Neural cell (in vitro differentiated cells): ENCODE data around the gene WNT5B.

Experiments
- EP300 ChIP-seq: fragments of 450-650 bp; conservative IDR thresholded peaks from 2 replicates; pipeline ENCODE4 v1.6.1; 2014; ENCODE audit warnings: antibody characterized with exemption, mild to moderate bottlenecking, moderate library complexity; ENCODE audit not compliant: poor library complexity, severe bottlenecking
- EZH2 ChIP-seq: fragments of 200-600, 300-800 bp; shearing (Covaris generic), sonication (generic); IDR thresholded peaks from 2 replicates; pipeline ENCODE4 v1.6.1; 2014; ENCODE audit warnings: antibody characterized with exemption, low read length, borderline replicate concordance, mild to moderate bottlenecking; ENCODE audit not compliant: insufficient read depth, poor library complexity, severe bottlenecking
- POLR2AphosphoS5 ChIP-seq: IDR thresholded peaks from 2 replicates; pipeline ENCODE4 v1.6.1; 2012
- SMC3 ChIP-seq: fragments of 450-650 bp; conservative IDR thresholded peaks from 2 replicates; pipeline ENCODE4 v1.6.1; 2014; ENCODE audit warnings: antibody characterized with exemption, mild to moderate bottlenecking, moderate library complexity; ENCODE audit not compliant: poor library complexity
- TF ChIP-seq, protein P1 (sequence below): fragments of 450-650 bp; IDR thresholded peaks from 2 replicates; pipeline ENCODE4 v1.5.1; 2014; ENCODE audit warnings: antibody characterized with exemption, mild to moderate bottlenecking, moderate library complexity; ENCODE audit not compliant: poor library complexity, severe bottlenecking

DNA sequence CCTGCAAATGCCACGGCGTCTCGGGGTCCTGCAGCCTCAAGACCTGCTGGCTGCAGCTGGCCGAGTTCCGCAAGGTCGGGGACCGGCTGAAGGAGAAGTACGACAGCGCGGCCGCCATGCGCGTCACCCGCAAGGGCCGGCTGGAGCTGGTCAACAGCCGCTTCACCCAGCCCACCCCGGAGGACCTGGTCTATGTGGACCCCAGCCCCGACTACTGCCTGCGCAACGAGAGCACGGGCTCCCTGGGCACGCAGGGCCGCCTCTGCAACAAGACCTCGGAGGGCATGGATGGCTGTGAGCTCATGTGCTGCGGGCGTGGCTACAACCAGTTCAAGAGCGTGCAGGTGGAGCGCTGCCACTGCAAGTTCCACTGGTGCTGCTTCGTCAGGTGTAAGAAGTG is 16.8 kb downstream of the WNT5B start:
- TF ChIP-seq, protein P1, sequence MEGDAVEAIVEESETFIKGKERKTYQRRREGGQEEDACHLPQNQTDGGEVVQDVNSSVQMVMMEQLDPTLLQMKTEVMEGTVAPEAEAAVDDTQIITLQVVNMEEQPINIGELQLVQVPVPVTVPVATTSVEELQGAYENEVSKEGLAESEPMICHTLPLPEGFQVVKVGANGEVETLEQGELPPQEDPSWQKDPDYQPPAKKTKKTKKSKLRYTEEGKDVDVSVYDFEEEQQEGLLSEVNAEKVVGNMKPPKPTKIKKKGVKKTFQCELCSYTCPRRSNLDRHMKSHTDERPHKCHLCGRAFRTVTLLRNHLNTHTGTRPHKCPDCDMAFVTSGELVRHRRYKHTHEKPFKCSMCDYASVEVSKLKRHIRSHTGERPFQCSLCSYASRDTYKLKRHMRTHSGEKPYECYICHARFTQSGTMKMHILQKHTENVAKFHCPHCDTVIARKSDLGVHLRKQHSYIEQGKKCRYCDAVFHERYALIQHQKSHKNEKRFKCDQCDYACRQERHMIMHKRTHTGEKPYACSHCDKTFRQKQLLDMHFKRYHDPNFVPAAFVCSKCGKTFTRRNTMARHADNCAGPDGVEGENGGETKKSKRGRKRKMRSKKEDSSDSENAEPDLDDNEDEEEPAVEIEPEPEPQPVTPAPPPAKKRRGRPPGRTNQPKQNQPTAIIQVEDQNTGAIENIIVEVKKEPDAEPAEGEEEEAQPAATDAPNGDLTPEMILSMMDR: no peak
- TF ChIP-seq EZH2 (no peak), SMC3 (no peak), EP300 (no peak), POLR2AphosphoS5 (no peak)
